Measurements from ENCODE around the gene EVA1C.

DNA sequence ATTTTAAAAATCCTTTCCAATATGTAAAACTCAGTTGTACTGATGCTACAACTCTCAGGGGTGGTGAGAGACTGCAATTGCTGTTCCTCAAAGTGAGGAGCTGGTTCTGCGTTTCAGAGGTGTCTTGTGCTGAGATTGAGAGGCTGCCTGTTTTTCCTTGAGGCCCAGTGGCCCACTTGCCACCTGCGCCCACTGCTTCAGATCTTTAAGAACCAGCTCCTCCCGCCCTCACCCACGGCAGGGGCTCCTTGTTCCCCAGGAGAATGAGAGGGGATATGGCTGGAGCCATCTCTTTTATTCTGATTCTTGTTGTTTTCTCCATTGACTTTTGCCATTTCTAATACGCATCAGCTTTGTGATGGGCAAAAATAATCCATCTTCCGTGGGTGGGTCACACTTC is 45.5 kb downstream of the EVA1C start:
- TF ChIP-seq EZH2 (IDR thresholded peaks at IDR 0.05; ENCODE audit: low read length, unreplicated experiment): no peak
- TF ChIP-seq, protein P1, sequence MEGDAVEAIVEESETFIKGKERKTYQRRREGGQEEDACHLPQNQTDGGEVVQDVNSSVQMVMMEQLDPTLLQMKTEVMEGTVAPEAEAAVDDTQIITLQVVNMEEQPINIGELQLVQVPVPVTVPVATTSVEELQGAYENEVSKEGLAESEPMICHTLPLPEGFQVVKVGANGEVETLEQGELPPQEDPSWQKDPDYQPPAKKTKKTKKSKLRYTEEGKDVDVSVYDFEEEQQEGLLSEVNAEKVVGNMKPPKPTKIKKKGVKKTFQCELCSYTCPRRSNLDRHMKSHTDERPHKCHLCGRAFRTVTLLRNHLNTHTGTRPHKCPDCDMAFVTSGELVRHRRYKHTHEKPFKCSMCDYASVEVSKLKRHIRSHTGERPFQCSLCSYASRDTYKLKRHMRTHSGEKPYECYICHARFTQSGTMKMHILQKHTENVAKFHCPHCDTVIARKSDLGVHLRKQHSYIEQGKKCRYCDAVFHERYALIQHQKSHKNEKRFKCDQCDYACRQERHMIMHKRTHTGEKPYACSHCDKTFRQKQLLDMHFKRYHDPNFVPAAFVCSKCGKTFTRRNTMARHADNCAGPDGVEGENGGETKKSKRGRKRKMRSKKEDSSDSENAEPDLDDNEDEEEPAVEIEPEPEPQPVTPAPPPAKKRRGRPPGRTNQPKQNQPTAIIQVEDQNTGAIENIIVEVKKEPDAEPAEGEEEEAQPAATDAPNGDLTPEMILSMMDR (conservative IDR thresholded peaks at IDR 0.05; ENCODE audit: low read depth, low read length): no peak
